PFSK-1 (cell line): ENCODE results near the gene PTPRA.

Source experiments
- FOXP2 ChIP-seq: optimal IDR thresholded peaks from 2 replicates; pipeline ENCODE3; 2011; ENCODE audit warnings: borderline replicate concordance, control low read depth, inconsistent platforms; ENCODE audit not compliant: insufficient read depth; ENCODE audit errors: extremely low read length, extremely low read depth
- POLR2AphosphoS5 ChIP-seq: IDR thresholded peaks from 2 replicates; pipeline ENCODE4 v1.6.1; 2012; ENCODE audit warnings: low read depth, mild to moderate bottlenecking, control low read depth, low read length, moderate library complexity
- SIN3A ChIP-seq: IDR thresholded peaks from 2 replicates; pipeline ENCODE4 v1.6.1; 2012; ENCODE audit warnings: mild to moderate bottlenecking, low read length, moderate library complexity, borderline replicate concordance; ENCODE audit not compliant: insufficient read depth
- TAF1 ChIP-seq: IDR thresholded peaks from 2 replicates; pipeline ENCODE4 v1.6.1; 2012; ENCODE audit warnings: low read length, control low read depth, borderline replicate concordance; ENCODE audit not compliant: insufficient read depth
- TF ChIP-seq, protein P1 (sequence below), 2 experiments: IDR thresholded peaks; 2 replicates each; pipeline versions ENCODE4 v1.6.1 to v1.8.0; 2011 to 2012; ENCODE audit warnings: low read depth in 2 of 2, low read length in 2 of 2, control low read depth in 1 of 2, inconsistent platforms in 1 of 2, mild to moderate bottlenecking in 1 of 2, moderate library complexity in 1 of 2; ENCODE audit not compliant: insufficient read depth in 1 of 2

PTPRA gene

DNA sequence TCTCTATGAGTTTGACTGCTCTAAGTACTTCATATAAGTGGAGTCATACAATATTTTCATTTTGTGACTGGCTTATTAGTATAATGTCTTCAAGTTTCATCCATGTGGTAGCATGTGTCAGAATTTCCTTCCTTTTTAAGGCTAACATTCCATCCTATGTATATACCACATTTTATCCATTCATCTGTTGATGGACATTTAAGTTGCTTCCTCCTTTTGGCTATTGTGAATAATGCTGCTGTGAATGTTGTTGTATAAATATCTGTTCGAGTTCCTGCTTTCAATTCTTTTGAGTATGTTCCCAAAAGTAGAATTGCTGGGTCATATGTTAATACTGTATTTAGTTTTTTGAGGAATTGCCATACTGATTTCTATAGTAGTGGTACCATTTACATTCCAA is 79.5 kb downstream of the PTPRA start:
- TF ChIP-seq SIN3A: no peak
- no peak for TF ChIP-seq FOXP2
- no peak for TF ChIP-seq TAF1
- TF ChIP-seq POLR2AphosphoS5: no peak
- TF ChIP-seq, protein P1, sequence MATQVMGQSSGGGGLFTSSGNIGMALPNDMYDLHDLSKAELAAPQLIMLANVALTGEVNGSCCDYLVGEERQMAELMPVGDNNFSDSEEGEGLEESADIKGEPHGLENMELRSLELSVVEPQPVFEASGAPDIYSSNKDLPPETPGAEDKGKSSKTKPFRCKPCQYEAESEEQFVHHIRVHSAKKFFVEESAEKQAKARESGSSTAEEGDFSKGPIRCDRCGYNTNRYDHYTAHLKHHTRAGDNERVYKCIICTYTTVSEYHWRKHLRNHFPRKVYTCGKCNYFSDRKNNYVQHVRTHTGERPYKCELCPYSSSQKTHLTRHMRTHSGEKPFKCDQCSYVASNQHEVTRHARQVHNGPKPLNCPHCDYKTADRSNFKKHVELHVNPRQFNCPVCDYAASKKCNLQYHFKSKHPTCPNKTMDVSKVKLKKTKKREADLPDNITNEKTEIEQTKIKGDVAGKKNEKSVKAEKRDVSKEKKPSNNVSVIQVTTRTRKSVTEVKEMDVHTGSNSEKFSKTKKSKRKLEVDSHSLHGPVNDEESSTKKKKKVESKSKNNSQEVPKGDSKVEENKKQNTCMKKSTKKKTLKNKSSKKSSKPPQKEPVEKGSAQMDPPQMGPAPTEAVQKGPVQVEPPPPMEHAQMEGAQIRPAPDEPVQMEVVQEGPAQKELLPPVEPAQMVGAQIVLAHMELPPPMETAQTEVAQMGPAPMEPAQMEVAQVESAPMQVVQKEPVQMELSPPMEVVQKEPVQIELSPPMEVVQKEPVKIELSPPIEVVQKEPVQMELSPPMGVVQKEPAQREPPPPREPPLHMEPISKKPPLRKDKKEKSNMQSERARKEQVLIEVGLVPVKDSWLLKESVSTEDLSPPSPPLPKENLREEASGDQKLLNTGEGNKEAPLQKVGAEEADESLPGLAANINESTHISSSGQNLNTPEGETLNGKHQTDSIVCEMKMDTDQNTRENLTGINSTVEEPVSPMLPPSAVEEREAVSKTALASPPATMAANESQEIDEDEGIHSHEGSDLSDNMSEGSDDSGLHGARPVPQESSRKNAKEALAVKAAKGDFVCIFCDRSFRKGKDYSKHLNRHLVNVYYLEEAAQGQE (IDR thresholded peaks at IDR 0.05; ENCODE audit: insufficient read depth in 1 of 2, low read depth in 2 of 2, low read length in 2 of 2): no peak

DNA sequence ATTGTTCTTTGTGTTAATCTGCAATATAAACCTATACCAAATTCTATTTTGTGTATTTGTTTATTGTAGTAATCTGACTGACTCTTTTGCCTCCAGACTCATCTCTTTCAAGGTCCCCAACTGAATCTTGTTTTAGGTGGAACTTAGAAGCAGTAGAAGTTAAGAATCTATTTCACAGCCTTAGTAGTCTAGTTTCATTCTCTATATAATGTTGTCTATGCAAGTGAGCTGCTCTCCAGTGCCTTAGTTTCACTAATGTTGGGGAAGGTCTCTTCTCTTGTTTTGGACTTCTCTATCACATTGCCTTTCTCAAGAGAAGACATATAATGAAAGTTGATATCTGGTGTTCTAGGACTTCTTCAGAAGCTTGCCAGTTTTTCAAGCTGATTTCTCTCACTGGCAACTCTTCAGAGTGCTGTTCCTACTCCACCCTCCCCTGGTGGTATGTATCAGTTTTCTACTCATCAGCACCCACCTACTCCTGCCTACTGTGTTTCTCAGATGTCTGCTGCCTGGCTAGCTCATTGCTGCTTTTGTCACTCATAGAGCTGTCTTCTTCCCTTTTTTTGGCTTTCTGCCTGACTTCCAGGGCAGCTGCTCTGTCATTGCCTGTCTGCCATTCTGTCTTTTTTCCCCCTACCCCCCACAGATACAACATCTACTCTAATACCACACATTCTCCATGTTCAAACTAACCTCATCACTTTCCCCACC is 82.1 kb downstream of the PTPRA start:
- no peak for TF ChIP-seq FOXP2
- no peak for TF ChIP-seq TAF1
- TF ChIP-seq, protein P1 (IDR thresholded peaks at IDR 0.05; ENCODE audit: insufficient read depth in 1 of 2, low read depth in 2 of 2, low read length in 2 of 2): no peak
- TF ChIP-seq POLR2AphosphoS5: no peak
- TF ChIP-seq SIN3A: no peak

DNA sequence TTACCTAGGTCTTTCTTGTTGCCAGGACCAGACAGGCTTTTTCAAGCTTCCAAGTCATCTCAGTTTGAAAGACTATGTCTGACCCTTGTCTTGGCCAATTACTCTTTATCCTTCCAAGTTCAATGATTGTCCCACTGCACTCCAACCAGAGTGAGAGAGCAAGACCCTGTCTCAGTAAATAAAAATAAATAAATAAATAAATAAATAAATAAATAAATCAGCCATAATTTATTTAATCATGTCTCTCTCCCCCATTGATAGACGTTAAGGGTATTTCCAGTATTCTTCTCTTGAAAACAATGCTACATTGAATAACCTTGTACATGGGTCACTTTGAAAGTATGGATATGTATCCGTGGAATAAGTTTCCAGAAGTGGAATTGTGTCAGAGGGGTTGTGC is 83.2 kb downstream of the PTPRA start:
- TF ChIP-seq, protein P1 (IDR thresholded peaks at IDR 0.05; ENCODE audit: insufficient read depth in 1 of 2, low read depth in 2 of 2, low read length in 2 of 2): no peak
- TF ChIP-seq SIN3A (no peak), POLR2AphosphoS5 (no peak), TAF1 (no peak), FOXP2 (no peak)

DNA sequence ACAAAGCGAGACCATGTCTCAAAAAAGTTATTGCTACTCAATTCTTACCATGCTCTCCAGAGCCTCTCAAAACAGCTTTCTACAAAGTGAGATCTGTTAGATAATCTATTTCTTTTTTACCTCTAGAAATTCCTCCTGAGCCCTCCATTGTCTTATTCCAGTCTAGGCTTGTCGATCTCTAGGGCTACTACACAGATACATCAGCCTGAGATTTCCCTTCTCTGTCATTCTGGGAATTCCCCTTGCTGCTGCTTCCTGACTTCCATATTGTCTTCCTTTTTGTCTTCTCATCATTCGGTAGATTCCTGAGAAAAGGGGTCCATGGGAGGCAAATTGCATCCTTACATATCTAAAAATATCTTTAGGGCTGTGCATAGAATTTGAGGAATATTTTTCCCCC is 94.6 kb downstream of the PTPRA start:
- TF ChIP-seq FOXP2 (no peak), SIN3A (no peak), TAF1 (no peak), POLR2AphosphoS5 (no peak)
- TF ChIP-seq, protein P1 (IDR thresholded peaks at IDR 0.05; ENCODE audit: insufficient read depth in 1 of 2, low read depth in 2 of 2, low read length in 2 of 2): no peak
